SKM-1 treated with dmso at 0.1 percent for 144 hours (cell line): ENCODE data around the gene HES4.
"Not testable (repeated sequence)": the region's sequence is repeated elsewhere in the genome, so short reads cannot be mapped to it uniquely, and the experiment has no call there.

ENCODE experiments used
- DNase-seq: peaks from one replicate; lab custom pipeline; 2025; ENCODE audit not compliant: unreplicated experiment; lab: John Stamatoyannopoulos, UW

Gene HES4

GRCh38 chr1:1033731-1034438, 34.0 kb upstream of the HES4 start:
- DNase-seq: no peak

GRCh38 chr1:1033009-1033587, 33.2 kb upstream of the HES4 start:
- DNase-seq: no peak

- DNase-seq: no peak
These were observed 32.5 kb upstream of the HES4 start for GRCh38 chr1:1032424-1032823.

- no peak for DNase-seq
These were observed 31.9 kb upstream of the HES4 start for GRCh38 chr1:1031659-1032235.

GRCh38 chr1:1030867-1031658, 31.2 kb upstream of the HES4 start:
- DNase-seq: not testable (repeated sequence)

- no peak for DNase-seq
These were observed 27.9 kb upstream of the HES4 start for GRCh38 chr1:1027791-1028190.

GRCh38 chr1:1026599-1027413, 26.9 kb upstream of the HES4 start:
- no peak for DNase-seq

GRCh38 chr1:1025730-1026129, 25.8 kb upstream of the HES4 start:
- DNase-seq: no peak

- DNase-seq: no peak
These were observed 25.1 kb upstream of the HES4 start for GRCh38 chr1:1024771-1025699.

GRCh38 chr1:1024149-1024770, 24.4 kb upstream of the HES4 start:
- no peak for DNase-seq

- no peak for DNase-seq
These were observed 23.8 kb upstream of the HES4 start for GRCh38 chr1:1023700-1024099.

GRCh38 chr1:1022302-1023009, 22.6 kb upstream of the HES4 start:
- DNase-seq: no peak

- no peak for DNase-seq
These were observed 22.0 kb upstream of the HES4 start for GRCh38 chr1:1021920-1022259.

GRCh38 chr1:1021010-1021919, 21.4 kb upstream of the HES4 start:
- no peak for DNase-seq

GRCh38 chr1:1020415-1021009, 20.6 kb upstream of the HES4 start:
- DNase-seq: no peak

- no peak for DNase-seq
These were observed 20.1 kb upstream of the HES4 start, which contains the start of gene AGRN for GRCh38 chr1:1020000-1020404. Gene AGRN, plus strand, starts transcription at chr1:1020120. Its CDS starts 53 bp downstream, at chr1:1020173.
